Measurements from ENCODE around the gene HMCN2.

DNA sequence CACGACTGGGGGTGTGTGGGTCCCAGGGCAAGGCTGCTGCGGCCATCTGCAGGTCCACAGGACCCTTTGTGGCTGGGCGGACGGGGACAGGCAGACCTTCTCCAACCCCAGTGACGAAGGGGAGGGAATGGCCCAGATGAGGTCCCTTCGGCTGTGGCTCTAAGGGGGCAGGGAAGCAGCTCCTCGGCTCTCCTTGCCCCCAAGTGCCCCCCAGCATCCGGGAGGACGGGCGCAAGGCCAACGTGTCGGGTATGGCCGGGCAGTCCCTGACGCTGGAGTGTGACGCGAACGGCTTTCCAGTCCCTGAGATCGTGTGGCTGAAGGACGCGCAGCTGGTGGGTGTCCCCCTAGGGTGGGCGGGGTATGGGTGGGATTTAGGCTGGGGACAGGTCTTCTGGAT is 82.8 kb downstream of the HMCN2 start:
- TF ChIP-seq, protein P1, sequence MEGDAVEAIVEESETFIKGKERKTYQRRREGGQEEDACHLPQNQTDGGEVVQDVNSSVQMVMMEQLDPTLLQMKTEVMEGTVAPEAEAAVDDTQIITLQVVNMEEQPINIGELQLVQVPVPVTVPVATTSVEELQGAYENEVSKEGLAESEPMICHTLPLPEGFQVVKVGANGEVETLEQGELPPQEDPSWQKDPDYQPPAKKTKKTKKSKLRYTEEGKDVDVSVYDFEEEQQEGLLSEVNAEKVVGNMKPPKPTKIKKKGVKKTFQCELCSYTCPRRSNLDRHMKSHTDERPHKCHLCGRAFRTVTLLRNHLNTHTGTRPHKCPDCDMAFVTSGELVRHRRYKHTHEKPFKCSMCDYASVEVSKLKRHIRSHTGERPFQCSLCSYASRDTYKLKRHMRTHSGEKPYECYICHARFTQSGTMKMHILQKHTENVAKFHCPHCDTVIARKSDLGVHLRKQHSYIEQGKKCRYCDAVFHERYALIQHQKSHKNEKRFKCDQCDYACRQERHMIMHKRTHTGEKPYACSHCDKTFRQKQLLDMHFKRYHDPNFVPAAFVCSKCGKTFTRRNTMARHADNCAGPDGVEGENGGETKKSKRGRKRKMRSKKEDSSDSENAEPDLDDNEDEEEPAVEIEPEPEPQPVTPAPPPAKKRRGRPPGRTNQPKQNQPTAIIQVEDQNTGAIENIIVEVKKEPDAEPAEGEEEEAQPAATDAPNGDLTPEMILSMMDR (IDR thresholded peaks at IDR 0.05) = no peak
- no peak for TF ChIP-seq POLR2A (IDR thresholded peaks at IDR 0.05)
